Upper lobe of left lung (tissue), 4 donors: Measurements from ENCODE around the gene CAB39.

Source experiments
- EP300 ChIP-seq, 4 donors: sonication (generic); formaldehyde crosslinking; IDR thresholded peaks; one replicate each; pipeline ENCODE4 v1.5.1; 2017; ENCODE audit warnings: antibody characterized with exemption in 4 of 4, control low read depth in 2 of 4
- POLR2A ChIP-seq, 4 donors: fragments of 450-650 bp; IDR thresholded peaks; one replicate each; pipeline ENCODE4 v1.5.1; 2016 to 2017; ENCODE audit warnings: antibody characterized with exemption in 4 of 4, mild to moderate bottlenecking in 2 of 4
- POLR2AphosphoS5 ChIP-seq, 2 donors: sonication (generic); formaldehyde crosslinking; IDR thresholded peaks; one replicate each; pipeline ENCODE4 v1.5.1; 2017; ENCODE audit warnings: antibody characterized with exemption in 2 of 2
- TF ChIP-seq, protein P1 (sequence below), 6 experiments: fragments of 450-650 bp in 4 of 6; fragments of 200-600 bp in 2 of 6; sonication (generic) in 2 of 6; IDR thresholded peaks; one replicate each; pipeline ENCODE4 v1.5.1; 2016 to 2019; ENCODE audit warnings: antibody characterized with exemption in 6 of 6

DNA sequence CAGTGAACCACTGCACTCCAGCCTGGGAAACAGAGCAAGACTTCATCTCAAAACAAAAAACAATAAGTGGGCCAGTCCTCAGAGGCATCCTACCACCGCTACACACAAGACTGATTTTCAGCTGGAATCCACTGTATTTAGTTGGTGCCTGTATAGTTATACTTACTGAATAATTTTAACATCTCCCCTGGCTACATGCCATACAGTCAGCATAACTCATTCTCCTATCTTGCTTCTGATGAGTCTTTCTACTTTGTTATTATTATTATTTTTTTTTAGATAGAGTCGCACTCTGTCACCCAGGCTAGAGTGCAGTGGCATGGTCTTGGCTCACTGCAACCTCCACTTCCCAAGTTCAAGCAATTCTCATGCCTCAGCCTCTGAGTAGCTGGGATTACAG is 19.9 kb upstream of the CAB39 start:
- TF ChIP-seq, protein P1, sequence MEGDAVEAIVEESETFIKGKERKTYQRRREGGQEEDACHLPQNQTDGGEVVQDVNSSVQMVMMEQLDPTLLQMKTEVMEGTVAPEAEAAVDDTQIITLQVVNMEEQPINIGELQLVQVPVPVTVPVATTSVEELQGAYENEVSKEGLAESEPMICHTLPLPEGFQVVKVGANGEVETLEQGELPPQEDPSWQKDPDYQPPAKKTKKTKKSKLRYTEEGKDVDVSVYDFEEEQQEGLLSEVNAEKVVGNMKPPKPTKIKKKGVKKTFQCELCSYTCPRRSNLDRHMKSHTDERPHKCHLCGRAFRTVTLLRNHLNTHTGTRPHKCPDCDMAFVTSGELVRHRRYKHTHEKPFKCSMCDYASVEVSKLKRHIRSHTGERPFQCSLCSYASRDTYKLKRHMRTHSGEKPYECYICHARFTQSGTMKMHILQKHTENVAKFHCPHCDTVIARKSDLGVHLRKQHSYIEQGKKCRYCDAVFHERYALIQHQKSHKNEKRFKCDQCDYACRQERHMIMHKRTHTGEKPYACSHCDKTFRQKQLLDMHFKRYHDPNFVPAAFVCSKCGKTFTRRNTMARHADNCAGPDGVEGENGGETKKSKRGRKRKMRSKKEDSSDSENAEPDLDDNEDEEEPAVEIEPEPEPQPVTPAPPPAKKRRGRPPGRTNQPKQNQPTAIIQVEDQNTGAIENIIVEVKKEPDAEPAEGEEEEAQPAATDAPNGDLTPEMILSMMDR (IDR thresholded peaks at IDR 0.05), result no peak
- TF ChIP-seq POLR2AphosphoS5 (IDR thresholded peaks at IDR 0.05), result no peak
- TF ChIP-seq EP300 (IDR thresholded peaks at IDR 0.05), result no peak
- TF ChIP-seq POLR2A (IDR thresholded peaks at IDR 0.05), result no peak
